Heart left ventricle (tissue), 13 donors: ENCODE measurements around the gene BDH1.

Source experiments
- CTCF ChIP-seq, 12 donors: fragments of 200-600 bp; sonication (generic) in 4 of 12; IDR thresholded peaks; one replicate each; pipeline versions ENCODE4 v1.5.0 to v1.8.0; 2018 to 2022; ENCODE audit warnings: antibody characterized with exemption in 12 of 12, mild to moderate bottlenecking in 5 of 12
- POLR2A ChIP-seq, 2 donors: fragments of 450-650 bp; IDR thresholded peaks; one replicate each; pipeline ENCODE4 v1.6.1; 2017; ENCODE audit warnings: antibody characterized with exemption in 2 of 2, mild to moderate bottlenecking in 2 of 2, moderate library complexity in 2 of 2
- donor health status: ischemic (EF 13 %, LVEDD 7.1; RV severe dilation, severe dysfunction).
- donor health status: DM: no; HTN: yes; CAD: no.
- donor health status: DM: no; HTN: no; CAD: no.
- donor health status: ischemic (EF 25% LVEDD 6.9; RV normal size, moderate dysfunction).
- donor health status: ischemic (EF 25% LVEDD 5.7; RV mildly dilated, moderate dysfunction).
- donor health status: ischemic (EF 35%, LVEDD 5.7; RV mildly dilated, moderate dysfunction).
- donor health status: nonischemic (EF 11% LVEDD 7.7; RV severe dilation, severe dysfunction).
- donor health status: DM: yes; HTN: yes; CAD: no.
- donor health status: PGD.
- donor health status: ischemic (EF 29% LVEDD 5.4; RV normal size, mild dysfunction).
- donor health status: nonischemic (EF 23%, LVEDD 6.1; RV moderate dilation, normal function).

- no peak for TF ChIP-seq CTCF (IDR thresholded peaks at IDR 0.05)
- no peak for TF ChIP-seq POLR2A (IDR thresholded peaks at IDR 0.05)
Observed at GRCh38 chr3:197512691-197513571, 42.8 kb downstream of the BDH1 start.
